WTC11 (cell line): Measurements from ENCODE around the gene C6orf120. TPM values are rescaled to one million over a fixed set of nuclear protein-coding genes. Genes with fewer than 3 reads are reported as not detected.

ENCODE experiments used
- ATAC-seq: fragments of 200-7000 bp; cut with Tn5 transposase; 2 replicates; pipeline ENCODE4 v1.10.0; 2021; ENCODE audit warnings: mild to moderate bottlenecking, moderate library complexity
- CTCF ChIA-PET: fragments of 300-600 bp; sonication (Branson Sonifier 250); formaldehyde crosslinking; loops from one replicate; lab custom pipeline; 2021; ENCODE audit warnings: antibody characterized with exemption; lab: Charles Lee
- POLR2A ChIA-PET: fragments of 350-600 bp; sonication (Branson Sonifier 250); formaldehyde crosslinking; loops from one replicate; lab custom pipeline; 2021; ENCODE audit warnings: antibody characterized with exemption; lab: Charles Lee
- DNase-seq: peaks from one replicate; pipeline ENCODE4 v3.0.0; 2021; ENCODE audit warnings: low spot score
- H3K27ac Mint-ChIP-seq: 2 replicates; pipeline ENCODE4 v1.8.0; 2021; ENCODE audit warnings: mixed read lengths
- H3K27me3 Mint-ChIP-seq: 2 replicates; pipeline ENCODE4 v1.8.0; 2021; ENCODE audit warnings: low read depth, mild to moderate bottlenecking, moderate library complexity, mixed read lengths
- H3K36me3 Mint-ChIP-seq: 2 replicates; pipeline ENCODE4 v1.8.0; 2021; ENCODE audit warnings: mixed read lengths
- H3K4me1 Mint-ChIP-seq: 2 replicates; pipeline ENCODE4 v1.8.0; 2022; ENCODE audit warnings: mixed read lengths
- H3K4me3 Mint-ChIP-seq: 2 replicates; pipeline ENCODE4 v1.8.0; 2021; ENCODE audit warnings: mild to moderate bottlenecking, moderate library complexity, mixed read lengths
- H3K9me3 Mint-ChIP-seq: 2 replicates; pipeline ENCODE4 v1.8.0; 2021; ENCODE audit warnings: mixed read lengths
- FOXJ3 ChIP-seq: sonication (generic); formaldehyde crosslinking; IDR thresholded peaks from 2 replicates; pipeline ENCODE4 v1.9.0; 2021; ENCODE audit warnings: missing genetic modification reagents, mild to moderate bottlenecking, borderline replicate concordance
- FOXK1 ChIP-seq: sonication (generic); formaldehyde crosslinking; IDR thresholded peaks from 2 replicates; pipeline ENCODE4 v1.8.0; 2022; ENCODE audit warnings: mild to moderate bottlenecking, moderate library complexity, missing genetic modification reagents
- GABPB1 ChIP-seq: sonication (generic); formaldehyde crosslinking; IDR thresholded peaks from 2 replicates; pipeline ENCODE4 v1.8.1; 2023; ENCODE audit warnings: mild to moderate bottlenecking, missing genetic modification reagents
- NR2C2 ChIP-seq: sonication (generic); formaldehyde crosslinking; IDR thresholded peaks from 2 replicates; pipeline ENCODE4 v1.8.0; 2022; ENCODE audit warnings: mild to moderate bottlenecking, missing genetic modification reagents
- SMAD3 ChIP-seq: sonication (generic); formaldehyde crosslinking; IDR thresholded peaks from 2 replicates; pipeline ENCODE4 v1.8.0; 2022; ENCODE audit warnings: missing genetic modification reagents, mild to moderate bottlenecking, borderline replicate concordance
- SP1 ChIP-seq: sonication (generic); formaldehyde crosslinking; conservative IDR thresholded peaks from 2 replicates; pipeline ENCODE4 v1.8.1; 2022; ENCODE audit warnings: missing genetic modification reagents
- TEAD4 ChIP-seq: sonication (generic); formaldehyde crosslinking; IDR thresholded peaks from 2 replicates; pipeline ENCODE4 v1.8.0; 2022; ENCODE audit warnings: mild to moderate bottlenecking, missing genetic modification reagents
- ZNF423 ChIP-seq: fragments of 250-450 bp; sonication (Bioruptor Pico); IDR thresholded peaks from 2 replicates; pipeline ENCODE4 v2.1.2; 2022; ENCODE audit warnings: mild to moderate bottlenecking, moderate library complexity
- total RNA-seq: library from RNA; stranded (reverse); gene quantifications from 3 replicates; pipeline ENCODE4 v1.2.3, GENCODE V29; 2021
- TF ChIP-seq, protein P1 (sequence below): sonication (generic); formaldehyde crosslinking; IDR thresholded peaks from 2 replicates; pipeline ENCODE4 v1.8.1; 2022; ENCODE audit warnings: missing genetic modification reagents, borderline replicate concordance
- TF ChIP-seq, protein P2 (sequence below): sonication (generic); formaldehyde crosslinking; IDR thresholded peaks from 2 replicates; pipeline ENCODE4 v1.8.0; 2023; ENCODE audit warnings: missing genetic modification reagents, mild to moderate bottlenecking, borderline replicate concordance
- TF ChIP-seq, protein P3 (sequence below): sonication (generic); formaldehyde crosslinking; IDR thresholded peaks from 2 replicates; pipeline ENCODE4 v1.8.1; 2022; ENCODE audit warnings: low read depth, missing genetic modification reagents, borderline replicate concordance
- TF ChIP-seq, protein P4 (sequence below): fragments of 250-450 bp; sonication (Bioruptor Pico); IDR thresholded peaks from 2 replicates; pipeline ENCODE4 v1.9.0; 2021; ENCODE audit warnings: mild to moderate bottlenecking, borderline replicate concordance
- TF ChIP-seq, protein P5 (sequence below): fragments of 250-450 bp; sonication (Bioruptor Pico); IDR thresholded peaks from 2 replicates; pipeline ENCODE4 v1.8.0; 2021; ENCODE audit warnings: mild to moderate bottlenecking

The C6orf120 gene
- total RNA-seq, 1 experiment from 2014 or later: 34.5 TPM

DNA sequence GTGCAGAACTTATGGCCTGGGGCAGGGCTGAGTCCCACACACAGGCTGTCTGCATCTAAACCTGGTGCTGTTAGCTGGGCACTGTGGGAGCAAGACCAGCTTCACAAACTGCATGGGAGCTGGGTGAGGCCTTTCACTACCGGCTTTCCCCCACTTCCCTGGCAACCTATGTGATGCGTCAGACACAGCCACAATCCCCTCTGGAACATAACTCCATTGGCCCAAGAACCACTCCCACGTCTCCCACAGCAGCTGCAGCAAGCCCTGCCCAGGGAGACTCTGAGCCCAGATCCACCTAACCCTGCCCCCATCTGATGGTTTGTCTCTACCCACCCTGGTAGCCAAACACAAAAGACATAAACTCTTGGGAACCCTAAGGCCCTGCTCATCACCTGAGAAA, 9.4 kb upstream of the C6orf120 start:
- CTCF ChIA-PET: no interaction called here
- Mint-ChIP-seq H3K4me3 (no peak overlapping the region), H3K9me3 (peaks cover 23% of the 10 kb centered on the region)

More for the DNA sequence above, 9.4 kb upstream of the C6orf120 start:
- DNase-seq (no peak), ATAC-seq (no peak)
- H3K36me3 Mint-ChIP-seq: peaks cover 67% of the 10 kb centered on the region
- no peak overlapping the region; the same call in 1 of the 2 replicates for H3K27ac Mint-ChIP-seq
- TF ChIP-seq NR2C2 (CRISPR knock-in tag) (no peak), SP1 (CRISPR knock-in tag) (no peak), ZNF423 (no peak), FOXJ3 (CRISPR knock-in tag) (no peak), FOXK1 (CRISPR knock-in tag) (no peak), SMAD3 (CRISPR knock-in tag) (no peak), TEAD4 (CRISPR knock-in tag) (no peak), GABPB1 (no peak)
- TF ChIP-seq, protein P1, sequence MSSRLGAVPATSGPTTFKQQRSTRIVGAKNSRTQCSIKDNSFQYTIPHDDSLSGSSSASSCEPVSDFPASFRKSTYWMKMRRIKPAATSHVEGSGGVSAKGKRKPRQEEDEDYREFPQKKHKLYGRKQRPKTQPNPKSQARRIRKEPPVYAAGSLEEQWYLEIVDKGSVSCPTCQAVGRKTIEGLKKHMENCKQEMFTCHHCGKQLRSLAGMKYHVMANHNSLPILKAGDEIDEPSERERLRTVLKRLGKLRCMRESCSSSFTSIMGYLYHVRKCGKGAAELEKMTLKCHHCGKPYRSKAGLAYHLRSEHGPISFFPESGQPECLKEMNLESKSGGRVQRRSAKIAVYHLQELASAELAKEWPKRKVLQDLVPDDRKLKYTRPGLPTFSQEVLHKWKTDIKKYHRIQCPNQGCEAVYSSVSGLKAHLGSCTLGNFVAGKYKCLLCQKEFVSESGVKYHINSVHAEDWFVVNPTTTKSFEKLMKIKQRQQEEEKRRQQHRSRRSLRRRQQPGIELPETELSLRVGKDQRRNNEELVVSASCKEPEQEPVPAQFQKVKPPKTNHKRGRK: no peak
- TF ChIP-seq, protein P2, sequence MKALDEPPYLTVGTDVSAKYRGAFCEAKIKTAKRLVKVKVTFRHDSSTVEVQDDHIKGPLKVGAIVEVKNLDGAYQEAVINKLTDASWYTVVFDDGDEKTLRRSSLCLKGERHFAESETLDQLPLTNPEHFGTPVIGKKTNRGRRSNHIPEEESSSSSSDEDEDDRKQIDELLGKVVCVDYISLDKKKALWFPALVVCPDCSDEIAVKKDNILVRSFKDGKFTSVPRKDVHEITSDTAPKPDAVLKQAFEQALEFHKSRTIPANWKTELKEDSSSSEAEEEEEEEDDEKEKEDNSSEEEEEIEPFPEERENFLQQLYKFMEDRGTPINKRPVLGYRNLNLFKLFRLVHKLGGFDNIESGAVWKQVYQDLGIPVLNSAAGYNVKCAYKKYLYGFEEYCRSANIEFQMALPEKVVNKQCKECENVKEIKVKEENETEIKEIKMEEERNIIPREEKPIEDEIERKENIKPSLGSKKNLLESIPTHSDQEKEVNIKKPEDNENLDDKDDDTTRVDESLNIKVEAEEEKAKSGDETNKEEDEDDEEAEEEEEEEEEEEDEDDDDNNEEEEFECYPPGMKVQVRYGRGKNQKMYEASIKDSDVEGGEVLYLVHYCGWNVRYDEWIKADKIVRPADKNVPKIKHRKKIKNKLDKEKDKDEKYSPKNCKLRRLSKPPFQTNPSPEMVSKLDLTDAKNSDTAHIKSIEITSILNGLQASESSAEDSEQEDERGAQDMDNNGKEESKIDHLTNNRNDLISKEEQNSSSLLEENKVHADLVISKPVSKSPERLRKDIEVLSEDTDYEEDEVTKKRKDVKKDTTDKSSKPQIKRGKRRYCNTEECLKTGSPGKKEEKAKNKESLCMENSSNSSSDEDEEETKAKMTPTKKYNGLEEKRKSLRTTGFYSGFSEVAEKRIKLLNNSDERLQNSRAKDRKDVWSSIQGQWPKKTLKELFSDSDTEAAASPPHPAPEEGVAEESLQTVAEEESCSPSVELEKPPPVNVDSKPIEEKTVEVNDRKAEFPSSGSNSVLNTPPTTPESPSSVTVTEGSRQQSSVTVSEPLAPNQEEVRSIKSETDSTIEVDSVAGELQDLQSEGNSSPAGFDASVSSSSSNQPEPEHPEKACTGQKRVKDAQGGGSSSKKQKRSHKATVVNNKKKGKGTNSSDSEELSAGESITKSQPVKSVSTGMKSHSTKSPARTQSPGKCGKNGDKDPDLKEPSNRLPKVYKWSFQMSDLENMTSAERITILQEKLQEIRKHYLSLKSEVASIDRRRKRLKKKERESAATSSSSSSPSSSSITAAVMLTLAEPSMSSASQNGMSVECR (CRISPR knock-in tag): no peak
- TF ChIP-seq, protein P3, sequence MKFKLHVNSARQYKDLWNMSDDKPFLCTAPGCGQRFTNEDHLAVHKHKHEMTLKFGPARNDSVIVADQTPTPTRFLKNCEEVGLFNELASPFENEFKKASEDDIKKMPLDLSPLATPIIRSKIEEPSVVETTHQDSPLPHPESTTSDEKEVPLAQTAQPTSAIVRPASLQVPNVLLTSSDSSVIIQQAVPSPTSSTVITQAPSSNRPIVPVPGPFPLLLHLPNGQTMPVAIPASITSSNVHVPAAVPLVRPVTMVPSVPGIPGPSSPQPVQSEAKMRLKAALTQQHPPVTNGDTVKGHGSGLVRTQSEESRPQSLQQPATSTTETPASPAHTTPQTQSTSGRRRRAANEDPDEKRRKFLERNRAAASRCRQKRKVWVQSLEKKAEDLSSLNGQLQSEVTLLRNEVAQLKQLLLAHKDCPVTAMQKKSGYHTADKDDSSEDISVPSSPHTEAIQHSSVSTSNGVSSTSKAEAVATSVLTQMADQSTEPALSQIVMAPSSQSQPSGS (CRISPR knock-in tag): no peak
- TF ChIP-seq, protein P4, sequence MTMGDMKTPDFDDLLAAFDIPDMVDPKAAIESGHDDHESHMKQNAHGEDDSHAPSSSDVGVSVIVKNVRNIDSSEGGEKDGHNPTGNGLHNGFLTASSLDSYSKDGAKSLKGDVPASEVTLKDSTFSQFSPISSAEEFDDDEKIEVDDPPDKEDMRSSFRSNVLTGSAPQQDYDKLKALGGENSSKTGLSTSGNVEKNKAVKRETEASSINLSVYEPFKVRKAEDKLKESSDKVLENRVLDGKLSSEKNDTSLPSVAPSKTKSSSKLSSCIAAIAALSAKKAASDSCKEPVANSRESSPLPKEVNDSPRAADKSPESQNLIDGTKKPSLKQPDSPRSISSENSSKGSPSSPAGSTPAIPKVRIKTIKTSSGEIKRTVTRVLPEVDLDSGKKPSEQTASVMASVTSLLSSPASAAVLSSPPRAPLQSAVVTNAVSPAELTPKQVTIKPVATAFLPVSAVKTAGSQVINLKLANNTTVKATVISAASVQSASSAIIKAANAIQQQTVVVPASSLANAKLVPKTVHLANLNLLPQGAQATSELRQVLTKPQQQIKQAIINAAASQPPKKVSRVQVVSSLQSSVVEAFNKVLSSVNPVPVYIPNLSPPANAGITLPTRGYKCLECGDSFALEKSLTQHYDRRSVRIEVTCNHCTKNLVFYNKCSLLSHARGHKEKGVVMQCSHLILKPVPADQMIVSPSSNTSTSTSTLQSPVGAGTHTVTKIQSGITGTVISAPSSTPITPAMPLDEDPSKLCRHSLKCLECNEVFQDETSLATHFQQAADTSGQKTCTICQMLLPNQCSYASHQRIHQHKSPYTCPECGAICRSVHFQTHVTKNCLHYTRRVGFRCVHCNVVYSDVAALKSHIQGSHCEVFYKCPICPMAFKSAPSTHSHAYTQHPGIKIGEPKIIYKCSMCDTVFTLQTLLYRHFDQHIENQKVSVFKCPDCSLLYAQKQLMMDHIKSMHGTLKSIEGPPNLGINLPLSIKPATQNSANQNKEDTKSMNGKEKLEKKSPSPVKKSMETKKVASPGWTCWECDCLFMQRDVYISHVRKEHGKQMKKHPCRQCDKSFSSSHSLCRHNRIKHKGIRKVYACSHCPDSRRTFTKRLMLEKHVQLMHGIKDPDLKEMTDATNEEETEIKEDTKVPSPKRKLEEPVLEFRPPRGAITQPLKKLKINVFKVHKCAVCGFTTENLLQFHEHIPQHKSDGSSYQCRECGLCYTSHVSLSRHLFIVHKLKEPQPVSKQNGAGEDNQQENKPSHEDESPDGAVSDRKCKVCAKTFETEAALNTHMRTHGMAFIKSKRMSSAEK (CRISPR knock-in tag): no peak
- TF ChIP-seq, protein P5, sequence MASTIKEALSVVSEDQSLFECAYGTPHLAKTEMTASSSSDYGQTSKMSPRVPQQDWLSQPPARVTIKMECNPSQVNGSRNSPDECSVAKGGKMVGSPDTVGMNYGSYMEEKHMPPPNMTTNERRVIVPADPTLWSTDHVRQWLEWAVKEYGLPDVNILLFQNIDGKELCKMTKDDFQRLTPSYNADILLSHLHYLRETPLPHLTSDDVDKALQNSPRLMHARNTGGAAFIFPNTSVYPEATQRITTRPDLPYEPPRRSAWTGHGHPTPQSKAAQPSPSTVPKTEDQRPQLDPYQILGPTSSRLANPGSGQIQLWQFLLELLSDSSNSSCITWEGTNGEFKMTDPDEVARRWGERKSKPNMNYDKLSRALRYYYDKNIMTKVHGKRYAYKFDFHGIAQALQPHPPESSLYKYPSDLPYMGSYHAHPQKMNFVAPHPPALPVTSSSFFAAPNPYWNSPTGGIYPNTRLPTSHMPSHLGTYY: no peak
- POLR2A ChIA-PET: interaction anchor here (0.6 kb wide), 1 partner anchor 616 kb away, joined by 3 read pairs; no protein-coding TSS in a partner anchor
- no peaks in the 10 kb centered on the region for H3K27me3 Mint-ChIP-seq
- peaks cover 11% of the 10 kb centered on the region for H3K4me1 Mint-ChIP-seq
